Measurements from ENCODE around the gene C10orf71.

Gene C10orf71

DNA sequence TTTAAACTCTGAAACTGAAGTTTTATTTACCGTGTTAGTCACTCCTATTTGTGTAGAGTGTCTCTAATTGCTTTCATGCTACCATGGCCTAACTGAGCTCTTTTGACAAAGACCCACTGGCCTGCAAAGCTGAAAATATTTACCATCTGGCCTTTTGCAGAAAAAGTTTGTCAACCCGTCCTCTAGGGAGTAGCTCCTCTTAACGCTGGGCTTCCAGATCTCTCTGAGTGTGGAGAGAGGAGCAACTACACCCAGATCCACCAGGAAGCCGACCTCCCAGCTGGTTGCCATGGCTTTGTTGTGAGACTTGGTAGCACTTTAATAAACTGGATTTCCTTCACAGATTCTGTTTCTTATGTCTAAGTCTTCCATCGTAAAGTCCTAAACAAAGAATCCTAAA lies 4.2 kb upstream of the C10orf71 start:
- no peak for DNase-seq

DNA sequence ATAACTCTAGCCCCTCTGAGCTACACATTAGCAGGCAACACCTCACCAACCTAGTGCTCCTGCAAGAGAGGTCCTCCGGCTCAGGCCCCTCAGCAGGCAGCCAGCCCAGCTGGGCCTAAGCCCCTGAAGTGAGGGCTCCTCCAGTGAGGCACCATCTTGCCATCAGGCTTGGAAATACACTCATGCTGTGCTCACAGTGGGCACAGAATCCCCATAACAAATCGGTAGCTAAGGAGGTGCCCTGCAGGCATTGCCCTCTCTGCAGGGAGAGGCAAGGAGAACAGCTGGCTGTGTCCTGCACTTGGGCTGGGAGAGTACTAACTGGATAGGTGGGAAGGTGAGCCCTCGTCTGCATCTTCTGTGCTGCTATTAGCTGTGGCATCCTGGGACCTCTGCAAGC lies 3.7 kb upstream of the C10orf71 start:
- DNase-seq = no peak

DNA sequence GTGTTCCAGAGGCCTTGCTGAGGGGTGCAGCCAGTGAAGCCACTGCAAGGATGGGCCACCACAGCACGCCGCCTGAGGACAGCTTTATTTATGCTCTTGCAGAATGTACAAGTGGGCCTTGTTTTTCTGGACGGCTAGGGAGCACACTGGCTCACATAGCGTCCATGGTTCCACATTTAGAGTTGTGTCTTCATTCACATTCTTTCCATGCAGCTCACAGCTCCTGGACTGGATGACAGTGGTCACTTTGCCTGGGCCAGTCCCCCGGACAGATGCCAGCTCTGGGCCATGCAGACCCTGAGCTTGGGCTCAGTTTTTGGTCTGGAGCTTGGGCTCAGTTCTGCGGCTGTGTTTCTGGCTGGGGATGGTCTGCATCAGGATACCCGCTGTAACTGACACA lies 2.6 kb upstream of the C10orf71 start:
- DNase-seq = no peak

DNA sequence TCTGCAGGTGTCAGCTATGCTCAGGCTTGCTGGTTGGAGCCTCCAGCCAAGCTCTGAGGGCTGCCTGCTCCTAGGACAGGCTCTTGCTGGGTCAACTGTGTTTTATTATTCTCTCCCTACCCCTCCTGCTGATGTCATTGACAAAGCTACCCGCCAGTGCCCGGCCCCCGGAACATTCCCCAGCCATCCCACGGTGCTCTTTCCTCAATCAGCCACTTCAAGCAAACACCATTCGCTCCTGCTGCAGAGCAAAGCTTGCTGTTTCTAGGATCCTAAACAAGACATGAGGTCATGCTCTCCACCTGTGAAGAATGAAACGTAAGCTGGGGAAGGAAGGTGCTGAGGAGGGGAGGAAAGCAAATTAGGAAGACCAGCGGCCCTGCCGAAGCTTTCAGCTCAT lies 2.1 kb upstream of the C10orf71 start:
- DNase-seq = no peak

DNA sequence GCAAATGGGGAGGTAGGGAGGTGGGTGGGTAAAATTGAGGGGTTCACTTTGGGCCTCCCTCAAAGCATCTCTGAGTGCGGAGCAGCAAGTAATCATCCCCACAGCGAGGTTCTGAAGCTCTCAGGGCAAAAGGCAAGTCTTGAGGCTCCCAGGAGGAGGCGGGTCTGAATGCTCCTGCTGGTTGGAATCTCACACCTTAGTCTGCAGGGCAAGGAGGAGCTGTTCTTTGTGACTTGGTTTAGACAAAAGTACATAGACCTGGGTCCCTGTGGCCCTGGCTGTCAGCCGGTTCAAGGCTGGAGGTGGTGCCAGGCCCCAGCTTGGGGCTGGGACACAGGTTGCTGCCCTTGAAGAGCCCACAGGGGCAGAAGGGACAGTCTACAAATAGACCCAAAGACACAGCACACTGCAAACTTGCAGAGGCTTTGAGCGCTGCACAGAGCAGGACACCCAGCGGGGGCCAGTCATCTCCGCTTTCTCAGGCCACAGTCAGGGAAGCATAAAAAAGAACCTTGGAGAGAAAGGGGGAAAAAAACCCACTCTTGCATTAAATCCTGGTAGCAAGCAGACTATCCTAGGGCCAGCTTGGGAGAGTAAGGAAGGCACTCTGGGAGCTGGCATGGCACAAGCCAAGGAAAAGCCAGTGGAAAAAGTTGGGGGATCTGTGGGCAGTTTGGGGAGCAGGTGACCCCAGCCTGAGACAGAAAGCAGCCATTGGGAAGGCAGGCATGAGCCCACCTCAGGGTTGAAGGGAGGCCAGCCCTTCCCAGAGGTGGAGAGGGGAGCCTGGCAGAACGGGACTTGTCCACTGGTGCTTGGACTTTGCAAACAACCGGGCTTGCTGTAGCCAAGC lies 926 bp upstream of the C10orf71 start:
- no peak for DNase-seq

DNA sequence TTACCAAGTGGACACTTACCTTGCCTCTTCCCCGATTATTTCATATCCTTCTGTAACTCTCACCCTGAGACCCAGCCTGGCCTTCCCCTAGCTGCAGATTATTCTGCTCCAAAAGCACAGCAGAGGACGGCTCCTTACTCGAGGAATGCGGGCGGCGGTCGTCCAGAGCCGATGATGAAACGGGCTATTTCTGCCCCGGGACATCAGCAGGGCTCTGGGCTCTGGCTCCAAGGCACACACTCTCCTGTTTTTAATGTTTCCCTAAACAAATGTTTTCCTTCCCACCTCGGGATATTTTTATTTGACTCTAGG lies 343 bp upstream of the C10orf71 start:
- DNase-seq = no peak

DNA sequence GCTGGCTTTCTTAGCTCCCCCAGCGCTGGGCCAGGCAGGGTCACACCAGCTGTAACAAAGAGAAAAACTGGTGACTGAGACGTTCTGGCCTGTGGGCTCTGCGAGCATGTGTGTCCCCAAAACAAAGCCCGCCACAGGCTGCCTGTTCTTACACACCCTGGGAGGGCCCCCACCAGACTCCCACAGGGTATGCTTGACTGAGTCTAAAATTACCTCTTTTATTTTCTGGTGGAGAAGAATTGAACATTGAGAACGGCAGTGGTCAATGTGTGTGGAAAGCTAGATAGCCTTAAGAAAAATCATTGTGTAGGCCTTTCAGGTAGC lies 808 bp downstream of the C10orf71 start:
- DNase-seq = no peak

DNA sequence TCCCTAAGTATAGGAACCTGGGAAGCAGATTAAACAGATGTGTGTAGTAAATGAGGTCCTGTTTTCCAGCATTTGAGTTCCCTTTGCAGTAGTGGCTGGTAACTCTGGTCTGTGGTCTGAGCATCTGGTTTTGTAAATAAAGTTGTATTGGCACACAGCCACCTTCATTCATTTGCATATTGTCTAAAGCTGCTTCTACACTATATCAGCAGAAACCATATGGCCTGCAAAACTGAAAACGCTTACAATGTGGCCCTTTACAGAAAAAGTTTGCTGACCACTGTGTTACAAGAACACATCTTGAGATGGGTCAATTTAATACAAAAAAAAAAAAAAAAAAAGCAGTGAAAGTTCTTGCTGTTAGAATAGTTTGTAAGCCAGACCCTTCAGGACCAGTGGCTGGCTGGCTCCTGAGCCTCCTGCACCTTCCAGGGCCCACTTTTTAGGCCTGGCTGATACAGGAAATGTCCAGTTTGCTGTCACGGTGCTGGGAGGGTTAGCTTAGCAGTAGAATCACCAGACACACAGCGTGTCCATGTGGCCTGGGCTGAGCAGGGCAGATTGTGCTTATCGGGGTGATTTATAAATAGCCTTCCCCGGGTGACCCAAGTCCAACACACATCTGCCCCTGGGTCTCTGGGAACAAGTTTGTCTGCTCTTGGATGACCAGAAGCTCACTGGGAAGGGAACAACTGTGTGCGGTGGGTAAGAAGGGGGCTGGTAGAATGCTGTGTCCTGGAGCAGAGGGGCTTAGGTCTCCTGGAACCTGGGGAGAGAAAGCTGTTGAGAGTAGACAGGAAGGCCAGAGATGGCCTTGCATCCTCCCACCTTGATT lies 1.4 kb downstream of the C10orf71 start:
- no peak for DNase-seq

DNA sequence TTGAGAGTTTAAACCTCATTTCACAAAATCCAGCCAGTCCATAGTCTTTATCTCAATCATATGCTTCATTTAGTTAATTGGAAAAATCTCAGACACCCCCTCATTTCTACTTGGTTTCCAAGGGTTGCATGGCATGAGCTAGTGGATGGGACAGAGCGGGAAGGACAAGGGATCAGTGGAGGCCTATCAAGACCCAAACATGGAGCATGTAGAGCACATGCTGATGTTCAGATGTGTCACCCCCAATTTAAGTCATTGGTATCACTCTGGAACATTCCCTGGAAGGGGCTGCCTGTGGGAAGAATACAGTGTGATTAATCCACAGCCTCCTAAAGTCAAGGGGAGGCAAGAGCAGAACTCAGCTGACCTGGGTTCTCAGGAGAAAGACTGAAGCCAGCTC lies 2.3 kb downstream of the C10orf71 start:
- no peak for DNase-seq

DNA sequence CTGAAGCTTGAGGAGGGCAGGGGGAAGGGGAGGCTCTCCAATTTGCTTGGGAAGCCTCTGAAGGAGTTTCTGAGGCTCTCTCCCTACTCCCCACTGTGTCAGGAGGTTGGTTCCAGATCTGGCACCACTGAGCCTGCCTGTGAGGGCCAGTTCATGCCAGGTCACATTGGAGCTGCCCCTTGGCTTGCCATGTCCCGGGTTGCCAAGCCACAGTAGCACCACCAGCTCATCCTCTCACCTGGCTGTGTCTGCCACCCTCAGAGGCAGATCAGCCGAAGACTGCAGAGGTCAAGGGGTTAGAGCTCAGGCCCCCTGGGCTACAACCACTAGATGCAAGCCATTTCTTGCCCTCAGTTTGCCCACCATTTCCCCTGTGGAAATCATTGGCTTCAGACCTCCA lies 3.1 kb downstream of the C10orf71 start:
- no peak for DNase-seq

DNA sequence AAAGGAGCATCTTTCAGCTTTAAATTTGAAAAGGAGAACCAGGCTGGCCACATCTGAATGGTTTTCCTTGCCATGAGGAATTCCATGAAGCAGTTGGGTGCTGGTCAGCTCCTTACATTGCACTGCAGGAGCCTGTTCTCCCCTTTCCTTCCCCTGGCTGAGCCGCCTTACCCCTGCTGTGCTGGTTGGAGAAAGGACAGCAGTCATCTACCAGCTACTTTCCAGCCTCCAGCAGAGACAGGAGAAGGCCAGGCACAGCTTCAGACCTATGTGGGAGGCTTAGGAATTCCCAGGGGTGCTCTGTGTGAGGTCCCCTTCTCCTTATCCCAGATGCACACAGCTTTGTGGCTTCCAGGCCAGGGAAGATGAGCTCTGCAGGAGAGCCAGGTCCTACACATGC lies 4.7 kb downstream of the C10orf71 start:
- DNase-seq = no peak

DNA sequence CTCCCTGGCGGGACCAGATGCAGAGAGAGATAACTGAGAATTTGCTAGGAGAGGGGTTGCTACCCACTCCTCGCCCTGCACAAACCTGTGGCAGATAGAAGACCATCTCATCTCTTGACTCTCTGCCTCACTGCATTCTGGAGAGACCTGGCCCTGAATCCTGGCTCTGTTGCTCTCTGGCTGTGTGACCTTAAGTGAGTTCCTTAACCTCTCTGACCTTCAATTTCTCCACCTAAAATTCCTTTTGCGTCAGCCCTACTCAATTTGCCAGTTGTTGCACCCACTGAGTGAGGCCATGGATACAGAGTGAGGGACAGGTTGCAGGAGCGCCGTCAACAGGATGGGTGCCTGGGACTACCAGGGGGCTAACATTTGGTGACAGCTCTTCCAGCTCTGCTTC lies 5.2 kb downstream of the C10orf71 start:
- no peak for DNase-seq

DNA sequence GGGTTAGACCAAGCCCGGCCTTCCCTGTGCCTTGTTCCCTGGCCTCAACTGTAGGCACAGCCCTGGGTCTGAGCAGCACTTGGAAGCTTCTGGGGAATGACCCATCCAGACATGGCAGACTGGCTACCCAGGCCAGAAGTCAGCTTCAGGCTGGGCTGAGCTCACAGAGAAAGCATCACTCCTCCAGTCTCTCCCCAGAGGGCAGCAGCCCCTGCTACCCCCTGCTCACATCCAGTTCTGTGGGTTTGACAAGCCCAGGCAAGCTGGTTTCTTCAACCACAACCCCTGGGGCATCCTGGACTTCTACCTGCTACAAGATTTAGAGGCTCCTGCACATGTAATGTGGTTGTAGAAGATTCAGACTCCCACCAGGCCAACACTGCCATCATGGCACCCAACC lies 9.0 kb downstream of the C10orf71 start:
- no peak for DNase-seq

DNA sequence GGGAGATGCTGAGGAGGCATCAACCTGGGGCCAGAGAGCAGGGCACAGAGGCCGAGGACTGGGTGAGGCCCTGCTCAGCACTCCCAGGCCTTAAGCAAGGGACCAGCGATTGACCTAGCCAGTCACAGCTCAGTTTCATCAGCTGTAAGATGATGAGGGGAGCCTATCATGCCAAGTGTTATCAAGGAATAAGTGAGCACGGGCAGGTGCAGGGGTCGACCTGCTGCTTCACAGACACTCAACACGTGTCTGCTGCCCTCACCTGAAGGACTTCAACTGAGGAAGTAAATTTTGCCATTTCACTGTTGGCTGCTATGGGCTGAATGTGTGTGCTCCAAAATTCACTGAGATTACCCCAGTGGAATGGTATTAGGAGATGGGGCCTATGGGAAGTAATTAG lies 9.9 kb downstream of the C10orf71 start:
- DNase-seq = no peak

DNA sequence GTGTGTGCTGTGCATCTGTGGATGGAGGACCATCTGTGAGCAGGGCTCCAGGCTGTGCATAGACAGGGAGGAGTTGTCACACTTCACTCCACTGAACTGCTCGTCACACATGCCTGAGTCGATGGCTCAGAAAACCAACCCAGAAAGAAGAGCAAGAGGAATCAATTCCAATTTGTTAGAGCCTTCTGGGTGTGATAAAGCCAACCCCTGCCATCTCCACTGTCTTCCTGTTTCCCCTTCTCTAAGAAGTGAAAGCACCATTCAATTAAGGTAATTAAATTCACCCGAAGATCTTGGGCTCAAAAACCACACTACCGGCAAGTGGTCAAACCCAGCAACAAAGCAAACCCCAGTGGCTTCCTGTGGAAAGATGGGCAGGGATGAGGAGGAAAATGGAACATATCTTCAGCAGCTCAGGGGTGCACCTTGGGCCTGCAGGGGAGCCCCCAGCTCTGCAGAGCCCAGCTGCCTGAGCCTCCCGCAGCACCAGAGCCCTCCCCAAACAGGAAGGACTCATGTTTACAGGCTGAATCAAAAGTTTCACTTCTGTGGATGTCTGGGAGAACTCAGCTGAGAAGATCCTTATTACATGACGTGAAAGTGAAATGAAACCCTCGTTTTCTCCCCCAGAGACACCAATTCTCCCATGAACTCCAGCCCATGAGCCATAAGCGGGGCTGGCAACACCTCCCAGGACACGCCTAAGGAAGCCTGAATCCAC lies 10.9 kb downstream of the C10orf71 start:
- DNase-seq = no peak

DNA sequence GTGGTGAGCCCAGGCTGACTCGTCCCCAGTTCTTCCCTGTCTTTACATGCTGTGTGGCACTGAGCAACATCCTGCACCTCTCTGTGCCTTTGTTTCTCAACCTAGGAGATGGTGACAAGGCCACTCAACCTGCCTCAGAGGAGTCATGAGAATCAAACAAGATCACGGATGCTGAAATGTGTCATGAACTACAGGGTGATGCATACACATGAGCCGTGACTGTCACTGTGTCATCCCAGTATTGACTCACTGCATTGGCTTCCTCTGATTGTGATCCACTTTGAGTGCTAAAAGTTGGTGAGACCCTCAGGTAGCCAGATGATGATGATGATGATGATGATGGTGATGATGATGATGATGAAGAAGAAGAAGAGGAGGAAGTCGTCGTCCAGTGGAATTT lies 11.5 kb downstream of the C10orf71 start:
- DNase-seq = no peak

DNA sequence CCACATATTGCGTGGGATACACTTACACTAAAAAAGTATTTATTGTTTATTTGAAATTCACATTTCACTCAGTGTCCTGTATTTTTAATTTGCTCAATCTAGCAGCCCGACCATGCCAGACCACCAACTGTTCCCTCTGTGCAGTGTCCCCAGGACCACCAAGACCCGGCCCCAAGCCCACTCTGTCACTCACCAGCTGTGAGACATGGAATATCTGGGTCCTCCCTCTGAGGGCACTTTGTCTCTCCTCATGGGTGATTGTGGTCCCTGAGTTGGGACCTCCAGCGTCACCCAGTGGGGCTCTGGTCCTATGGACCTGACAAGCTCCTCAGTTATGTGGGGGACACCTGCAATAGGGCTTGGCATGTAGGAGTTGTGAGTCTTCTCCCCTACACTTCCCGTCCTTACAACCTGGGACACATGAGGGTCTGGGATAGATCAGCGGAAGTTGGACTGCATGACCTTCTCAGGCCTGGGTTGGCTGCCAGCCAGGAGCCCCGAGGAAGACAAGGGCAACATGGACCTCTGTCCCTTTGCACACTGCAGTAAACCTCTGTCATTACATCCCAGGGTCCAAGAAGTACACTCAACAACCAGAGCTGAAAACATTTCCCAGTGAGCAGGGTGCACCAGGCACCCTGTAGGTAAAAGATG lies 12.1 kb downstream of the C10orf71 start:
- DNase-seq = no peak

DNA sequence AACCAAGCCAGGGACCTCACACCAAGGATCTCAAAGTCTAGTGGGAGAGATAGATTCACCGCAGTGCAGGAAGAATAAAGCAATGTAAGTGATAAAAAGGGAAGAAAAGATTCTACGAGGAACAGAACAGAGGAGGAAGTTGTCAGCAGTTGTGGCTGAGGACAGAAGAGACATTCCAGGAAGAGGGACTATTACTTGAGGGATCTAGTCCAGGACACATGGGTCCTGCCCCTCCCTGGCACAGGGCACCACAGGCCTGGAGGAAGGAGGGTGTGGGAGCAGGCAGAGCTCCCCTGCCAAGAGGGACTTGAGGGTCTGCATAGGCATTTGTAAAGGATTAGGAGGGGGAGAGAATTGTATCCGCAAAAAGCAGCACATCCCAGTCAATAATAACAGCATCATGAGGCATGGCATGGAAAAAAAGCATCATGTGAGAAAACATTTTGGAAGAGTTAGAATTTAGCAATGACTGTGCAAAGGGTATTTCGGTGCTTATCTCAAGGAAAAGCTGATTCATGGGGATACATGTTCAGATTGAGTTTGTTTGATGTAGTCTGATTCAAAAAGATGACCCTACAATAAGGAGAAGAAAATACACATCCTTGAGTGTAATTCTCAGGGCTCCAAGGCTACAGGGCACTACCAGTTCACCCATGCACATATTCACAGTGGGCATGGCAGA lies 12.7 kb downstream of the C10orf71 start:
- no peak for DNase-seq

DNA sequence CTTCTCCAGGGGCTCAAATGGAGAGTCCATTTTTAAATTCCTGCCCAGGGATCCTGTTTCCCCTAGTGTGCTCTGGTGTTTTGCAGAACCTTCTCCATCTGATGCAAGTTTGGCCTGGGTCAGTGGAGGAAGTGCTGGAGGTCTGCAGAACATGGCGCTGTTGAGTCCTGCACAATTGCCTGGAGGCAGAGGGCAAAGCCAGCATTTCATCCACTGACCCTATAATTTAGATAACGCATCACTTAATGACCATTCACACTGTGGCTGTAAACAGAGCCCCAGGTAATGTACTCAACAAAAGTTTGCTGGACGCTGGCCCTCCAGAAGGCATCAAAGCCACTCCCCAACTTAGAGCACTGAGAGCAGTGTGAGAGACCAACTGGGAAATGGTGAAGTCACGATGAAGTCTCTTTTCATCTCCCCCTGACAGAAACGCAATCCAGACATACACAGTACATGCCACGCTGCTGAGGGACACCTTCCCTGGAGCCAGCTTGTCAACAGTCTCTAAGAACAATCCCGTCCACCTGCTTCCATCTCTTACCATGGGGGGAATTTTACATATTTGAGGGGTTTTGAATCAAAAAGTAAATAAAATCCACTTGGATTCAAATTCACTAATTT lies 13.4 kb downstream of the C10orf71 start:
- no peak for DNase-seq

DNA sequence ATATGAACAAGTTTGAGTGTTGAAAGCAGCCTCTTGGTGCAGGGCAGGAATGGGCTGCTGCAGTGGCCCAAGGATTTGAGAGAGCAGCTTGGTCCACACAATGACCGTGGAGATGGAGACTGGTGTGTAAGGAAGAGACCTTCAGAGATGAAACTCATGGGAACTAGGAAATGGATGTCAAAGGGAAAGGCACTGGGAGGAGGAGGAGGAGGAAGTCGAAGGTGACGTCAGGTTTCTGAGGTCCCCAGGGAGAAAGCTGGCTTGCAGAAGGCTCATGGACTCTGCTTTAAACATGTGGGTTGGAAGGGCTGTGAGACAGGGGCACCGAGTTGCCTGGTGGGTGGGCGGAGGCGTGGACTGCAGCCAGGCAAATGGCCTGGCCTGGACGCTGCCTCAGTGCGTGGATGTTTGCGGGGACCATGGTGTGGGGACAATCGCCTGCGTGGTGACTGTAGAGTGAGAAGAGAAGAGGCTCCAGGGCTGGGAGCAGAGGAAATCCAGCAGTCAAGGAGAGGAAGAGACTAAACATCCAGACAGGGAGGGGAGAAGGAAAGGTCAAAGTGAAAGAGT lies 14.6 kb downstream of the C10orf71 start:
- no peak for DNase-seq

DNA sequence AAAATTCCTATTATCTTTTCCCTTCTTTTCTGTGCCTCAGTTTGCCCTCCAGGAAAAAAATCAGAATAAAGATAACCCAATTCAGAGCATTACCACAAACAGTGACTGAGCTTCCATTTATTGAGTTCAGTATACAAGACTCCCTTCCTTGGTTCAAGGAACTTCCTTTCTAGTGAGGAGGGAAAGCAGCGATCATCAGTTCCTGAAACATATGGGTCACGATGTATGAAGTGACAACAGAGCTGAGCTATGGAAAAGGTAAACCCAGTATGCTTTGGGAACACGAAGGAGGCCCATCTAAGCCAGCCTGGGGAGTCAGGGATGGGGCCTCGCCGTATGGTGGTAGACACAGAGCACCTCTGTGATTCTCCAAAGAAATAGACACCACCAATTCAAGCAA lies 15.8 kb downstream of the C10orf71 start:
- no peak for DNase-seq

DNA sequence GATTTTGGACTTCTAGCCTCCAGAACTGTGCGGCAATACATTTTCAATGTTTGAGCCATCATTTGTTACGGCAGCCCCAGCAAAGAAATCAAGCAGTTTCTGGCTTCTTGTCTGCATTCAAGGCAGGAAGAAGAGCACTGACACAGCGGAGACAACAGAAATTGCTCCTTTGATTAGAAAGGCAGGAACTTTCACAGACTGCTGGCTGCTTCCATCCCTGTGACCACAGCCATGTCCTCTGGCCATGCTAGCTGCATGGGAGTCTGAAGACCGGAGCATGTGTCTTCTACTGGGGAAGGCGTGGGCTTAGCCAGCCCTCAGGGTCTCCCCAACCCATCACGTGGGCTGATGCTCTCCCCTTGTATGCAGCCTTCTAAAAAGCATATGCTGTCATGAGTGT lies 19.1 kb downstream of the C10orf71 start:
- no peak for DNase-seq
